Activated naive CD4-positive, alpha-beta T cell treated with anti-CD3 and anti-CD28 coated beads, Interleukin-2, amount 50 U/mL, for 16 hours (primary cell): ENCODE results near the gene F3.

Experiments used
- DNase-seq: peaks from one replicate; pipeline ENCODE4 v3.0.0-alpha.2; 2020

The F3 gene

GRCh38 chr1:94551449-94551848 is 9.9 kb upstream of the F3 start:
- no peak for DNase-seq

GRCh38 chr1:94550800-94551241 is 9.3 kb upstream of the F3 start:
- DNase-seq: no peak

GRCh38 chr1:94550396-94550795 is 8.8 kb upstream of the F3 start:
- DNase-seq: no peak

GRCh38 chr1:94549706-94550105 is 8.1 kb upstream of the F3 start:
- DNase-seq: no peak

- DNase-seq: no peak
These were observed 3.3 kb upstream of the F3 start for GRCh38 chr1:94544706-94545490.

GRCh38 chr1:94543893-94544635 is 2.5 kb upstream of the F3 start:
- no peak for DNase-seq

GRCh38 chr1:94543001-94543400 is 1.4 kb upstream of the F3 start:
- DNase-seq: no peak

- no peak for DNase-seq
These were observed 720 bp upstream of the F3 start for GRCh38 chr1:94542088-94542870.

GRCh38 chr1:94540440-94541245 is 916 bp downstream of the F3 start:
- DNase-seq: no peak

- DNase-seq: no peak
These were observed 2.1 kb downstream of the F3 start for GRCh38 chr1:94539496-94539895.

GRCh38 chr1:94538243-94538827 is 3.2 kb downstream of the F3 start:
- DNase-seq: no peak

GRCh38 chr1:94537254-94537653 is 4.3 kb downstream of the F3 start:
- no peak for DNase-seq

GRCh38 chr1:94535879-94536278 is 5.7 kb downstream of the F3 start:
- DNase-seq: no peak

GRCh38 chr1:94535095-94535494 is 6.5 kb downstream of the F3 start:
- DNase-seq: no peak

GRCh38 chr1:94532077-94532476 is 9.5 kb downstream of the F3 start:
- no peak for DNase-seq

- no peak for DNase-seq
These were observed 9.9 kb downstream of the F3 start for GRCh38 chr1:94531664-94532063.

GRCh38 chr1:94530373-94530878 is 11.1 kb downstream of the F3 start:
- DNase-seq: no peak

- no peak for DNase-seq
These were observed 12.1 kb downstream of the F3 start for GRCh38 chr1:94529416-94529815.

GRCh38 chr1:94528826-94529225 is 12.7 kb downstream of the F3 start:
- DNase-seq: no peak

- no peak for DNase-seq
These were observed 13.3 kb downstream of the F3 start for GRCh38 chr1:94528299-94528698.

- DNase-seq: no peak
These were observed 14.0 kb downstream of the F3 start for GRCh38 chr1:94527447-94528031.
